SK-N-SH treated with all-trans-retinoic acid at 6 μM for 48 hours (cell line): Measurements from ENCODE around the gene CHIA.

Source experiments
- ATAC-seq: fragments of 200-7000 bp; cut with Tn5 transposase; 3 replicates; pipeline ENCODE4 v1.9.1; 2020; ENCODE audit warnings: mild to moderate bottlenecking, moderate library complexity
- ARNTL ChIP-seq: fragments of 450-650 bp; formaldehyde crosslinking; IDR thresholded peaks from 2 replicates; pipeline ENCODE4 v1.5.0; 2020; ENCODE audit warnings: low read depth, mild to moderate bottlenecking, moderate library complexity, borderline replicate concordance
- BACH2 ChIP-seq: fragments of 250-450 bp; sonication (Bioruptor Pico); IDR thresholded peaks from 2 replicates; pipeline ENCODE4 v1.9.0; 2021; ENCODE audit warnings: mild to moderate bottlenecking, borderline replicate concordance
- CREB5 ChIP-seq: fragments of 250-450 bp; sonication (Bioruptor Pico); IDR thresholded peaks from 2 replicates; pipeline ENCODE4 v1.5.1; 2020; ENCODE audit warnings: low read depth, mild to moderate bottlenecking, moderate library complexity
- CSDC2 ChIP-seq: fragments of 250-450 bp; sonication (Bioruptor Pico); IDR thresholded peaks from 2 replicates; pipeline ENCODE4 v1.5.0; 2020; ENCODE audit warnings: mild to moderate bottlenecking, moderate library complexity
- CSRNP3 ChIP-seq: fragments of 250-450 bp; sonication (Bioruptor Pico); IDR thresholded peaks from 2 replicates; pipeline ENCODE4 v1.5.1; 2021; ENCODE audit warnings: mild to moderate bottlenecking, moderate library complexity
- ESRRG ChIP-seq: fragments of 250-450 bp; sonication (Bioruptor Pico); IDR thresholded peaks from 2 replicates; pipeline ENCODE4 v1.6.1; 2021; ENCODE audit warnings: mild to moderate bottlenecking
- PPARA ChIP-seq: fragments of 250-450 bp; sonication (Bioruptor Pico); IDR thresholded peaks from 2 replicates; pipeline ENCODE4 v1.5.0; 2020; ENCODE audit warnings: mild to moderate bottlenecking, borderline replicate concordance
- RARB ChIP-seq: fragments of 250-450 bp; sonication (Bioruptor Pico); IDR thresholded peaks from 2 replicates; pipeline ENCODE4 v1.8.0; 2021; ENCODE audit warnings: mild to moderate bottlenecking, moderate library complexity
- SNAI2 ChIP-seq: fragments of 250-450 bp; sonication (Bioruptor Pico); IDR thresholded peaks from 2 replicates; pipeline ENCODE4 v1.5.0; 2020; ENCODE audit warnings: mild to moderate bottlenecking, moderate library complexity
- TCF4 ChIP-seq: fragments of 250-450 bp; sonication (Bioruptor Pico); IDR thresholded peaks from 2 replicates; pipeline ENCODE4 v1.8.0; 2021; ENCODE audit warnings: mild to moderate bottlenecking, moderate library complexity, borderline replicate concordance
- TOX ChIP-seq: fragments of 250-450 bp; sonication (Bioruptor Pico); IDR thresholded peaks from 2 replicates; pipeline ENCODE4 v1.8.0; 2021; ENCODE audit warnings: mild to moderate bottlenecking, moderate library complexity, borderline replicate concordance
- TSHZ2 ChIP-seq: fragments of 250-450 bp; sonication (Bioruptor Pico); IDR thresholded peaks from 2 replicates; pipeline ENCODE4 v1.5.0; 2020; ENCODE audit warnings: mild to moderate bottlenecking, moderate library complexity
- ZC3H10 ChIP-seq: fragments of 250-450 bp; sonication (Bioruptor Pico); IDR thresholded peaks from 2 replicates; pipeline ENCODE4 v1.5.1; 2021; ENCODE audit warnings: mild to moderate bottlenecking, moderate library complexity
- ZFP3 ChIP-seq: fragments of 250-450 bp; sonication (Bioruptor Pico); IDR thresholded peaks from 2 replicates; pipeline ENCODE4 v1.5.0; 2020; ENCODE audit warnings: mild to moderate bottlenecking, moderate library complexity
- ZNF565 ChIP-seq: fragments of 450-650 bp; formaldehyde crosslinking; conservative IDR thresholded peaks from 2 replicates; pipeline ENCODE4 v1.5.0; 2020; ENCODE audit warnings: low read depth, mild to moderate bottlenecking, moderate library complexity
- ZNF8 ChIP-seq: fragments of 450-650 bp; formaldehyde crosslinking; IDR thresholded peaks from 2 replicates; pipeline ENCODE4 v1.5.0; 2020; ENCODE audit warnings: mild to moderate bottlenecking, moderate library complexity
- TF ChIP-seq, protein P1 (sequence below): fragments of 250-450 bp; sonication (Bioruptor Pico); IDR thresholded peaks from 2 replicates; pipeline ENCODE4 v1.8.0; 2020; ENCODE audit warnings: mild to moderate bottlenecking, moderate library complexity, borderline replicate concordance
- TF ChIP-seq, protein P2 (sequence below): fragments of 250-450 bp; sonication (Bioruptor Pico); IDR thresholded peaks from 2 replicates; pipeline ENCODE4 v1.8.0; 2021; ENCODE audit warnings: low read depth, mild to moderate bottlenecking, moderate library complexity, borderline replicate concordance

CHIA gene

DNA sequence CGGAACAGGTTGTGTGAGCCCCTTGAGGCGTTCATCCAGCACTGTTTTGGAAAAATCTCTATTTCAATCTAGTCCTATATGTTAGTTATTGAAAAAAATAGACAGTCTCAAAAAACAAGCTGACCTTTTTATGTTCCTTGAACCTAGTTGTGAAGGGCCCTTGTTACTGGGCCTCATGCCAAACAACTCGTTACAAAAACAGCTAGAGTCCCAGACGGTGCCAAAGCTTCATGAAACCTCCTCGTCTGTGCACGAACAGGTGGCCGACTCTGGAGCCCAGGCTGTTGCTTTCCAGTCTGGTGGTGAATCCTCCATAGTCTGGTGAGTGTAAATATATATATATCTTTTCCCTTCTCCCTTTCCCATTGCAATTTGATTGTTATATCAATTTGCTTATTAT lies at the start of gene CHIA:
TSS of gene CHIA (plus strand) at position 222 of the 400 bp plus-strand sequence. CDS start 19,617 bp downstream, outside the sequence.
- TF ChIP-seq ZNF8 (CRISPR knock-in tag) (no peak), PPARA (no peak), CREB5 (CRISPR knock-in tag) (no peak)
- TF ChIP-seq, all 23 proteins: peak for 0
- ATAC-seq, result no peak

DNA sequence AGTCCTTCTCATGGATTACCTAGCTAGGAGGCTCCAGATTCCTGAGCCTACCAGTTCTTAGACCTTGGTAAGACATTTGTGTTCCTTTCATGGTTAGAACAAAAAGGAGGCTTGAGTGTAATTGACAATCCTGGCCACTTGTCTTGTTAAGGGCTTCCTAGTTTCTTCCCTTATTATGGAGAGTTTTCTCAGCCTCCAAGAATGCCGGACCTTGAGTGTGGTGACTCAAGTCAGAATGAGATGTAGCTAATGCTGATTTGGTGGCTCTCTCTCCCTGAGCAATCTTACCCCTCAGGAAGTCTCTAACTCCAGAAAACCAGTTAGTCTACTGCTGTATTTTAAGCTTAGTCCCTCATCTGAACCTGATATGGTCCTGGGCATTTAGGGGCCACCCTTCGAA lies 48.9 kb upstream of the CHIA start:
- ATAC-seq, result no peak
- TF ChIP-seq, protein P1, sequence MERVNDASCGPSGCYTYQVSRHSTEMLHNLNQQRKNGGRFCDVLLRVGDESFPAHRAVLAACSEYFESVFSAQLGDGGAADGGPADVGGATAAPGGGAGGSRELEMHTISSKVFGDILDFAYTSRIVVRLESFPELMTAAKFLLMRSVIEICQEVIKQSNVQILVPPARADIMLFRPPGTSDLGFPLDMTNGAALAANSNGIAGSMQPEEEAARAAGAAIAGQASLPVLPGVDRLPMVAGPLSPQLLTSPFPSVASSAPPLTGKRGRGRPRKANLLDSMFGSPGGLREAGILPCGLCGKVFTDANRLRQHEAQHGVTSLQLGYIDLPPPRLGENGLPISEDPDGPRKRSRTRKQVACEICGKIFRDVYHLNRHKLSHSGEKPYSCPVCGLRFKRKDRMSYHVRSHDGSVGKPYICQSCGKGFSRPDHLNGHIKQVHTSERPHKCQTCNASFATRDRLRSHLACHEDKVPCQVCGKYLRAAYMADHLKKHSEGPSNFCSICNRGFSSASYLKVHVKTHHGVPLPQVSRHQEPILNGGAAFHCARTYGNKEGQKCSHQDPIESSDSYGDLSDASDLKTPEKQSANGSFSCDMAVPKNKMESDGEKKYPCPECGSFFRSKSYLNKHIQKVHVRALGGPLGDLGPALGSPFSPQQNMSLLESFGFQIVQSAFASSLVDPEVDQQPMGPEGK (CRISPR knock-in tag), result no peak
- TF ChIP-seq ZNF565 (CRISPR knock-in tag) (no peak), ZNF8 (CRISPR knock-in tag) (no peak), ARNTL (CRISPR knock-in tag) (no peak), CSDC2 (CRISPR knock-in tag) (no peak), TOX (CRISPR knock-in tag) (no peak)

DNA sequence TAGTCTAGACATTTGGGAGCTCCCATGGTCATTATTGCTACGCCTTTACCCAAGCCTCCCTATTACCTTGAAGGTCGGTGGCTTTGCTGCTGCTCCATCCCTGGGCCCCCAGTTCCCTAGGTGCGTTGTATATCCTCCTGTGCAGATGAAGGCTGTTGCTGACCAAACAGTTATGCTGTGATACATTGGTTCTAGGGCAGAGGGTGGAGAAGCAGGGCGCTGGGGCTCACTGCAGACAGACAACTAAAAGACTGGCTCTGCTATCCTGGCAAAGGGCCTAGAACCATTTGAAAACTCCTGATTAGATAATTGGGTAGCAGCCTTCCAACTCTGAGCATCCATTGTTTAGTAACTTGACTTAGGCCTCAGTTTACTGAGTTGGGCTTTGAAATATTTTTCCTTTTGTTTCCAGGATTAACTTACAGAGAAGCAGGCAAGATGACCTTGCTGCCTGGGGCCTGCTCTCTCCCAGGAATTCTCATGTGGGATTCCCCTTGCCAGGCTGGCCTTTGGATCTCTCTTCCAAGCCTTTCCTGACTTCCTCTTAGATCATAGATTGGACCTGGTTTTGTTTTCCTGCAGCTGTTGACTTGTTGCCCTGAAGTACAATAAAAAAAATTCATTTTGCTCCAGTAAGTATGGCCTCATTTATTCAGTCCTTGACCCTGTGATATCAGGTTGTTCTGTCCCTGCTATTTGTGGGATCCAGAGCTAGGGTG lies 47.7 kb upstream of the CHIA start:
- no peak for ATAC-seq
- TF ChIP-seq, protein P2, sequence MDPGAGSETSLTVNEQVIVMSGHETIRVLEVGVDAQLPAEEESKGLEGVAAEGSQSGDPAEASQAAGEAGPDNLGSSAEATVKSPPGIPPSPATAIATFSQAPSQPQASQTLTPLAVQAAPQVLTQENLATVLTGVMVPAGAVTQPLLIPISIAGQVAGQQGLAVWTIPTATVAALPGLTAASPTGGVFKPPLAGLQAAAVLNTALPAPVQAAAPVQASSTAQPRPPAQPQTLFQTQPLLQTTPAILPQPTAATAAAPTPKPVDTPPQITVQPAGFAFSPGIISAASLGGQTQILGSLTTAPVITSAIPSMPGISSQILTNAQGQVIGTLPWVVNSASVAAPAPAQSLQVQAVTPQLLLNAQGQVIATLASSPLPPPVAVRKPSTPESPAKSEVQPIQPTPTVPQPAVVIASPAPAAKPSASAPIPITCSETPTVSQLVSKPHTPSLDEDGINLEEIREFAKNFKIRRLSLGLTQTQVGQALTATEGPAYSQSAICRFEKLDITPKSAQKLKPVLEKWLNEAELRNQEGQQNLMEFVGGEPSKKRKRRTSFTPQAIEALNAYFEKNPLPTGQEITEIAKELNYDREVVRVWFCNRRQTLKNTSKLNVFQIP (CRISPR knock-in tag), result no peak
- TF ChIP-seq ZNF8 (CRISPR knock-in tag) (no peak), ARNTL (CRISPR knock-in tag) (no peak), CREB5 (CRISPR knock-in tag) (no peak), ZFP3 (no peak), RARB (CRISPR knock-in tag) (no peak)
- TF ChIP-seq, all 23 proteins: peak for 0

GRCh38 chr1:111247125-111247838 lies 43.4 kb upstream of the CHIA start:
- no peak for ATAC-seq
- TF ChIP-seq ARNTL (CRISPR knock-in tag) (no peak), SNAI2 (CRISPR knock-in tag) (no peak), RARB (CRISPR knock-in tag) (no peak), TSHZ2 (CRISPR knock-in tag) (no peak), ZNF8 (CRISPR knock-in tag) (no peak), ZC3H10 (CRISPR knock-in tag) (no peak), TCF4 (no peak), ZNF565 (CRISPR knock-in tag) (no peak), CSRNP3 (CRISPR knock-in tag) (no peak), BACH2 (CRISPR knock-in tag) (no peak), ESRRG (no peak)
- TF ChIP-seq, protein P2 (CRISPR knock-in tag), result no peak
- TF ChIP-seq, protein P1 (CRISPR knock-in tag), result no peak
